ENCODE measurements around the gene HNRNPA0.

HNRNPA0 gene

GRCh38 chr5:137734962-137735554 lies 19.1 kb downstream of the HNRNPA0 start:
- Histone ChIP-seq H3K36me3 (replicated peaks) (no peaks in the 10 kb centered on the region), H3K27ac (peak overlapping the region; percentile 33), H3K4me3 (ENCODE audit: low read depth, low read length) (peak overlapping the region; percentile 64), H3K27me3 (replicated peaks) (no peaks in the 10 kb centered on the region)
- in situ Hi-C loops (cut with HindIII; ENCODE audit: low pct_ligation_motif_present, low sequenced_read_pairs), result no loop called here
- no peak for TF ChIP-seq CTCF (IDR thresholded peaks at IDR 0.05; ENCODE audit: low read depth, low read length, missing control alignments)
- peak; percentile 36 for DNase-seq

GRCh38 chr5:137734331-137734730 lies 19.8 kb downstream of the HNRNPA0 start:
- Histone ChIP-seq H3K36me3 (replicated peaks) (no peaks in the 10 kb centered on the region), H3K4me3 (ENCODE audit: low read depth, low read length) (peak overlapping the region; percentile 64), H3K27me3 (replicated peaks) (no peaks in the 10 kb centered on the region), H3K27ac (peak overlapping the region; percentile 33)
- no peak for TF ChIP-seq CTCF (IDR thresholded peaks at IDR 0.05; ENCODE audit: low read depth, low read length, missing control alignments)
- in situ Hi-C loops (cut with HindIII; ENCODE audit: low pct_ligation_motif_present, low sequenced_read_pairs), result no loop called here
- peak; percentile 59 for DNase-seq

DNA sequence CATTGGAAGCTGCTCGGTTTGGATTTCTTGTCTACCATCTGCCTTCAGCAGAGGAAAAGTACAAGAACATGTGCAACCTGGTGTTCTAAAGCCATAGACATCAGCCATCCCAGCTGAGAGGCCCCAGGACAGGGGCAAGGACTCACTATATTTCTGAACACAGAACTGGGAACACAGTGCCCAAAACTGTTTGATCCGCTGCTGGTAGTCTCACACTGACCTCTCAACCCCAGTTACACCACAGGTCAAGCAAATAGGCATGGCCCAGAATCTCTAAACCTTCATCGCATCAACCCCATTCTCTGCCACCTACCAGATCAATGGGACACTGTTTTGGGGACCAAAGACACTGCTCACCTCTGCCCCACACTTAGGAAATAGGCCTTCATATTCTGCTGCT lies 20.2 kb downstream of the HNRNPA0 start:
- Histone ChIP-seq H3K27me3 (replicated peaks) (no peaks in the 10 kb centered on the region), H3K27ac (no peak overlapping the region), H3K4me3 (ENCODE audit: low read depth, low read length) (no peak overlapping the region), H3K36me3 (replicated peaks) (no peaks in the 10 kb centered on the region)
- no peak for DNase-seq
- TF ChIP-seq CTCF (IDR thresholded peaks at IDR 0.05; ENCODE audit: low read depth, low read length, missing control alignments), result no peak
- in situ Hi-C loops (cut with HindIII; ENCODE audit: low pct_ligation_motif_present, low sequenced_read_pairs), result no loop called here

GRCh38 chr5:137733006-137733405 lies 21.2 kb downstream of the HNRNPA0 start:
- H3K4me3 ChIP-seq (ENCODE audit: low read depth, low read length), result no peak overlapping the region
- H3K27ac ChIP-seq, result no peak overlapping the region
- in situ Hi-C loops (cut with HindIII; ENCODE audit: low pct_ligation_motif_present, low sequenced_read_pairs), result no loop called here
- H3K27me3 ChIP-seq (replicated peaks), result no peaks in the 10 kb centered on the region
- no peak for DNase-seq
- no peak for TF ChIP-seq CTCF (IDR thresholded peaks at IDR 0.05; ENCODE audit: low read depth, low read length, missing control alignments)
- no peaks in the 10 kb centered on the region for H3K36me3 ChIP-seq (replicated peaks)

DNA sequence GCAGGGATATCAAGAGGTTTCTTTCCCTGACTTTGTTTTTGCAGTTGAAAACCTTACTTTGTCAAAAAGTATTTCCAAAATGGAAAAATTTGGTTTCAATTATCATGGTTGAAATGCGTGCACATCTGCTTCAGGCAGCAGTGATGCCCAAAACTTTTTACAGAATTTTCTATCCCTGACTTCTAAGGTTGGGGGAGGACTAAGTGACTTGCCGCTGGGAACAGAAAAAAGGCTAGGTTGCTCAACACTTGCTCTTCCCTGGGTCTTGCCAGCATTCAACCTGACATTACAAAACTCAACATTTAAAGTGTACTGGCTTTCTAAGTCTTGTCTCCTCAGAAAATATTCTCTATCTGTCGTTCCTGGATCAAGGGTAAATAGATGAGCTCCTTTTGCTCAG lies 23.0 kb downstream of the HNRNPA0 start:
- no peak for DNase-seq
- Histone ChIP-seq H3K27me3 (replicated peaks) (no peaks in the 10 kb centered on the region), H3K27ac (no peak overlapping the region), H3K36me3 (replicated peaks) (no peaks in the 10 kb centered on the region), H3K4me3 (ENCODE audit: low read depth, low read length) (no peak overlapping the region)
- no peak for TF ChIP-seq CTCF (IDR thresholded peaks at IDR 0.05; ENCODE audit: low read depth, low read length, missing control alignments)
- in situ Hi-C loops (cut with HindIII; ENCODE audit: low pct_ligation_motif_present, low sequenced_read_pairs), result no loop called here

DNA sequence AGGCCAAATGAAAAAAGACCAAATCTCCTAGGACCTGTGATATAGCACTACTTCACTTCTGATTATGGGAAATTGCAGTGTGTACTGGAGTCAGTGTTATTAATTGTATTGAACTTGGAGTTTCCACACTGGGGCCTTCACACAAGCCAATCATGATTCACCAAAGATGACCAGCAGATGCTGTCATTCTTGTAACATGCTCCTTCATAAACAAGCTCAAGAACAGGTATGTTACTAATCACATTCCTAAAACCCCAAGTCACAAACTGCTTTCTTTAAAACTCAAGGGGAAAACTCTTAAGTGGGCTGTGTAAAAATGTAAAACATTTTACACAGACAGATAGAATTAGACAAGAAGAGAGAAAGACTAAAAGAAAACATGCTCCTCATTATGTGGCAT lies 23.8 kb downstream of the HNRNPA0 start:
- TF ChIP-seq CTCF (IDR thresholded peaks at IDR 0.05; ENCODE audit: low read depth, low read length, missing control alignments), result no peak

More for the DNA sequence above, 23.8 kb downstream of the HNRNPA0 start:
- no peak overlapping the region for H3K27ac ChIP-seq
- H3K4me3 ChIP-seq (ENCODE audit: low read depth, low read length), result no peak overlapping the region
- H3K36me3 ChIP-seq (replicated peaks), result no peaks in the 10 kb centered on the region
- in situ Hi-C loops (cut with HindIII; ENCODE audit: low pct_ligation_motif_present, low sequenced_read_pairs), result no loop called here
- H3K27me3 ChIP-seq (replicated peaks), result no peaks in the 10 kb centered on the region
- peak; percentile 28 for DNase-seq

Measured in brain microvascular endothelial cell (primary cell).